SK-N-SH treated with all-trans-retinoic acid at 6 μM for 48 hours (cell line): ENCODE data around the gene ENPP3.

ENCODE experiments used
- CSDC2 ChIP-seq: fragments of 250-450 bp; sonication (Bioruptor Pico); IDR thresholded peaks from 2 replicates; pipeline ENCODE4 v1.5.0; 2020; ENCODE audit warnings: mild to moderate bottlenecking, moderate library complexity
- PATZ1 ChIP-seq: fragments of 250-450 bp; sonication (Bioruptor Pico); IDR thresholded peaks from 2 replicates; pipeline ENCODE4 v1.8.0; 2020; ENCODE audit warnings: mild to moderate bottlenecking, moderate library complexity, borderline replicate concordance
- POU6F1 ChIP-seq: fragments of 250-450 bp; sonication (Bioruptor Pico); IDR thresholded peaks from 2 replicates; pipeline ENCODE4 v1.8.0; 2021; ENCODE audit warnings: low read depth, mild to moderate bottlenecking, moderate library complexity, borderline replicate concordance
- PPARA ChIP-seq: fragments of 250-450 bp; sonication (Bioruptor Pico); IDR thresholded peaks from 2 replicates; pipeline ENCODE4 v1.5.0; 2020; ENCODE audit warnings: mild to moderate bottlenecking, borderline replicate concordance
- SNAI2 ChIP-seq: fragments of 250-450 bp; sonication (Bioruptor Pico); IDR thresholded peaks from 2 replicates; pipeline ENCODE4 v1.5.0; 2020; ENCODE audit warnings: mild to moderate bottlenecking, moderate library complexity
- ZFP3 ChIP-seq: fragments of 250-450 bp; sonication (Bioruptor Pico); IDR thresholded peaks from 2 replicates; pipeline ENCODE4 v1.5.0; 2020; ENCODE audit warnings: mild to moderate bottlenecking, moderate library complexity
- ZFP30 ChIP-seq: fragments of 450-650 bp; formaldehyde crosslinking; IDR thresholded peaks from 2 replicates; pipeline ENCODE4 v1.5.0; 2022; ENCODE audit warnings: mild to moderate bottlenecking, moderate library complexity
- ZNF8 ChIP-seq: fragments of 450-650 bp; formaldehyde crosslinking; IDR thresholded peaks from 2 replicates; pipeline ENCODE4 v1.5.0; 2020; ENCODE audit warnings: mild to moderate bottlenecking, moderate library complexity

- TF ChIP-seq PATZ1 (CRISPR knock-in tag) (no peak), ZNF8 (CRISPR knock-in tag) (no peak), CSDC2 (no peak), PPARA (no peak), ZFP3 (no peak), ZFP30 (CRISPR knock-in tag) (no peak), POU6F1 (CRISPR knock-in tag) (no peak), SNAI2 (CRISPR knock-in tag) (no peak)
These were observed 26.6 kb downstream of the ENPP3 start for GRCh38 chr6:131663578-131664165.
